ENCODE results near the gene COPS4.
"Not testable (repeated sequence)": the region's sequence is repeated elsewhere in the genome, so short reads cannot be mapped to it uniquely, and the experiment has no call there.

Gene COPS4

DNA sequence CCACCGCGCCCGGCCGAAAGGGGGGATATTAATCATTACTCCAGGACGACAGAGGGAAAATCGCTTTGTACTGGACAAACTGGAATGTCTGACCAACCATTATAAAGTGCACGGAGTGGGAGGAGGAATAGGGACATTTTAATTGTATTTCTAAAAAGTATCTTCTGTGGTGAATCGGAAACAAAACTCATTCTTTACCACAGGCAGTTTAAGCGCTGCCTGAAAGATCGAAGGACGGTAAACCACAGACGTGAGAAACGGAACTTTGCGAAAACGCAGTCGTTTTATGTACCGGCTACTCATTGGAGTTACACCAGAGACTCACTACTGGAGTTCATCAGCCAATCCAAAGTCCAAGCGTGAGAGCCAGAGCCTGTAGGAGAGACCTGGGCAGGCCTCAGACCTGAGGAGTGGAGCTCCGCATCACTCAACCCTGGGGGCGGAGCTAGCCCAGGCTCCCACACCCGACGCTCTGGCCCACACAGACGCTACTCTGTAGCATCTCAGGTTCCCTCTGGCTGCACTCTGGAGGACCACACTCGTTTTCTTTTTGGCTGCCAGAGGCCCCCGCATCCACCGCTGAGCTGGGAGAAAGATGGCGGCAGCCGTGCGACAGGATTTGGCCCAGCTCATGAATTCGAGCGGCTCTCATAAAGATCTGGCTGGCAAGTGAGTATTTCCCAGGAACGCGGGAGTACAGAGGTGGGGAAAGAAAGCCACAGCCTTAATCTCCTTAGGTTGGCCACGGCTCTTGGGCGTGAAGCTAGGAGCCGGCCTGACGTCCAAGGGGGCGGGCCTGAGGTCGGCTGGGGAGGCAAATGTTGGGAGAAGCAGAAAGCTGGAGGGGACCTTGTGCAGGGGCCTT is at the start of gene COPS4:
Gene COPS4, plus strand, starts transcription at position 554 of the 865 bp plus-strand sequence. Its CDS starts 42 bp downstream, at position 596.
- DNase-seq = peak; percentile 99

DNA sequence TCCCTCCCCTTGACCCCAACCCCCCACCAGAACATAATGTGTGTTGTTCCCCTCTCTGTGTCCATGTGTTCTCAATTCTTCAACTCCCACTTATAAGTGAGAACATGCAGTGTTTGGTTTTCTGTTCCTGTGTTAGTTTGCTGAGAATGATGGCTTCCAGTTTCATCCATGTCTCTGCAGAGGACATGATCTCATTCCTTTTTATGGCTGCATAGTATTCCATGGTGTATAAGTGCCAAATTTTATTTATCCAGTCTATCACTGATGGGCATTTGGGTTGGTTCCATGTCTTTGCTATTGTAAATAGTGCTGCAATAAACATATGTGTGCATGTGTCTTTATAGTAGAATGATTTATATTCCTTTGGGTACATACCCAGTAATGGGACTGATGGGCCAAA is 47.5 kb upstream of the COPS4 start:
- DNase-seq = not testable (repeated sequence)

DNA sequence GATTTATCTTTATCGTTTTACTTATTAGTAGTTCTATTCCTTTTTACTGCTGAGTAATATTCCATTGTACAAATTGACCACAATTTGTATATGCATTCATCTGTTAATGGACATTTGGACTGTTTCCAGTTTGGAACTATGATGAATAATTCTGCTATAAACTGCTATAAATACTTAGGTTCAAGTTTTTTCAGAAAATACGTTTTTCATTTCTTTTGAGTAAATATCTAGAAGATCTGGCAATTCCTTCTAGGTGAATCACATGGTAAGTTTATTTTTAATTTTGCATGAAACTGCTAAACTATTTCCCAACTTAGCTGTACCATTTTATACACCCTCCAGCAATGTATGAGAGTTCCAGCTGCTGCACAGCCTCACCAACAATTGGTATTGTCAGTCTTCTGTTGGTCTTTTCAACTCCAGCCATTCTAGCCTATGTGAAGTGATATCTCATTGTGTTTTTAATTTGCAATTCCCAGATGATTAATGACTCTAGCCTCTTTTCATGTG is 46.6 kb upstream of the COPS4 start:
- no peak for DNase-seq

DNA sequence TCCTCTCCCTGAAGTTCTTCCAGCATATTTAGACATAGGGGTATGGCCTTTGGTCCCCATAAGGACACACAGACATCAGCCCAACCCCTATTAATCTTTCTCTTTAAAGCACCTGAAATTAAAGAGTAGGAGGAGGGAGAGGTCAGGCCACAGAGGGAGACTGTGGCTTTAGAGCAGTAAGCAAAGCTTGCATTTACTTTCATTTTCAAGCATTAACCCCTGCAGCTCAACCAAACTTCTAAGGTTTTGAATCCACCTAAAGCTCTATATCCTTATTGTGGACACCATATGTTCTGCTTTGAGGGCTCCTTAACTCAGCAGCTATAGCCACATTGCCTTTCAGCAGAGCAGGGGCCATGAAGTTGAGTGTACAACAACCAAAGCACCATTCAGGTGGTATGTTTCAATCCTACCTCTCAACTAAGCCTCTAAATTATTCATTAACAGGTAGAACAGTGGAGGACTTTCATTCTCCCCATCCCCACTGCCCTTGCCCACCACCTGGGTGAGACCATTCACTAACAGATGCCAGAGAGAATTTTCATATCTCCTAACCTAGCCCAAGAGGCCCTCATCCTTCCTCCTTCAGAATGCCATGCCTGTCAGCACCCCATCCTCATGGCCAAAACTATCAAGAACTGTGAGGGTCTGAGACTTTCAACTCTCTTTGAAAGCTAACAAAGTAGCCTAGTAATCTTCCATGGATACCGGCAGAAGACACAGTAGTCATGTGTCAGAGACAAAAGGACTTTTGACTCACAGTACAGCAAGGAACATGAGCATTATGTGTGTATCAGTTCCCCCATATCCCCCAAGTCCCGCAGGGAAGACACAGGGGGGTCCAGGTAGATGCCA is 45.2 kb upstream of the COPS4 start:
- no peak for DNase-seq

DNA sequence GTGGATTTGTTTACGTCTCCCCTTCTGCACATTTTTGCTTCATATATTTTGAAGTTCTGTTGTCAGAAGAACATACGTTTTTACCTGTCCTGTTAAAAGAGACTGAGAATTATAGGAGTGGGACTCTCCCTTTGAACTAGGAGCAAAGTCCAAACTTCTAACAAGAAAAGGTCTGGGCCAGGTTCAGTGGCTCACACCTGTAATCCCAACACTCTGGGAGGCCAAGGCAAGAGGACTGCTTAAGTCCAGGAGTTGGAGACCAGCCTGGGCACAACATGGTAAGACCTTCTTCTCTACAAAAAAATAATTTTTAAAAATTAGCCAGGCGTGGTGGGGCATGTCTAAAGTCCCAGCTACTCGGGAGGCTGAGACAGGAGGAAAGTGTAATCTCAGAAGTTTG is 40.1 kb upstream of the COPS4 start:
- DNase-seq = no peak

DNA sequence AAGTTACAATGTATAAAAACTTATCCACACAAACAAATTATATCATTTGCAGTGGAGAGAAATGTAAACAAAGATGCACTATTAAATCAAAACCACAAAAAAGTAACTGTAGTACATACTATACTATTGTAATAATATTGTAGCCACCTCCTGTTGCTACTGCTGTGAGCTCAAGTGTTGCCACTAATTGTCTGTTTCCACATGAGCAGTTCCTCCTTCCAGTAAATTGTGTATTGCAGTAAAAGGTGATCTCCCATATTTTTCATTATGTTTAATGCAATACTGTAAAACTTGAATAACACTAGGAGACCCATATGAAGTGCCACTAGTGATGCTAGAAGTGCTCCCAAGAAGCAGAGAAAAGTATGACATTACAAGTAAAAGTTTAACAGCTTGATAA is 36.1 kb upstream of the COPS4 start:
- DNase-seq = no peak

DNA sequence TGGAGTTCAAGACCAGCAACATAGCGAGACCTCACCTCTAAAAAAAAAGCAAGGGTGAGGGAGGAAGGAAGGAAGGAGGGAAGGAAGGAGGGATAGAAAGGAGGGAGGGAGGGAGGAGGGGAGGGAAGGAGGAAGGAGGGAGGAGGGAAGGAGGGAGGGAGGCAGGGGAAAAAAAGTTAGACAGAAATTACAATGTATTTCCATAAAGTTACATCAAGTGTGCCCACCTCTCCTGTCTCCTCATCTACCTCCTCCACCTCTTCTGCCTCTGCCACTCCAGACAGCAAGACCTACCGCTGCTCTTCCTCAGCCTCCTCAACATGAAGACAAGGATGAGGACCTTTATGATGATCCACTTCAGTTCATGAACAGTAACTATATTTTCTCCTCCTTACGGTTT is 32.7 kb upstream of the COPS4 start:
- DNase-seq = no peak

DNA sequence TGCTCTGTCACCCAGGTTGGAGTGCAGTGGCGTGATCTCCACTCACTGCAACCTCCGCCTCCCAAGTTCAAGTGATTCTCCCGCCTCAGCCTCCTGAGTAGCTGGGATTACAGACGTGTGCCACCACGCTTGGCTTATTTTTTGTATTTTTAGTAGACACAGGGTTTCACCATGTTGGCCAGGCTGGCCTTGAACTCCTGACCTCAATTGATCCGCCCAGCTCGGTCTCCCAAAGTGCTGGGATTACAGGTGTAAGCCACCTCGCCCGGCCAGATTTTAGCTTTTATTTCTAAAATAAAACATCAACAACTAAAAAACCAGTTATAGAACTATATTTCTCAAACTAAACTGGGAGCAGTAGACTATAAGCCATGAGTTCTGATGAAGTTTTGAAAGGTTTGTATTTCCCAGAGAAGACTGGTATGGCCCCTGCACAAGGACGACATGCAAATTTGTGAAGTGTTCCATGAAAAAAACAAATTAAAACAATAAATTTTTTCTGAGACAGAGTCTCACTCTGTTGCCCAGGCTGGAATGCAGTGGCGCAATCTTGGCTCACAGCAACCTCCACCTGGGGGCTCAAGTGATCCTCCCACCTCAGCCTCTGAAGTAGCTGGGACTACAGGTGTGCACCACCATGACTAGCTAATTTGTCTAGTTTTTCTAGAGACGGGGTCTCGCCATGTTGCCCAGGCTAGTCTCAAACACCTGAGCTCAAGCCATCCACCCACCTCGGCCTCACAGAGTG is 31.8 kb upstream of the COPS4 start:
- DNase-seq = not testable (repeated sequence)

DNA sequence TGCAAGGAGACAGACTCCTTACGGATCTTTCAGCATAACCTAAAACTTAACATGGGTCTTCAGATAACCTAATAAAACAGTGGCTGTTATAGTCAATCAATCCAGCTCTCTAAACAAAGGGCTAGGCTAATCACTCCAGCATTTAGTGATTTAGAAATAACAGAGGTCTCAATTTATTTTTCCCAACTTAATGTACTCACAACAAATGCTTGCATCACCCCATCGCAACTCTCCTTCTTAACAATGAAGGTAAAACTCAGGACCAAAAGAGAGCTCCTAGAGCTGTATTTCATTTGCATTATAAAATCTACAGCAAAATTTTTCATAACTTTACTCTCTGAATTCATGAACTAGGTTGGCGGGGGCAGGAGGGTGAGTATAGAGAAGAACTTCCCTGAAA is 25.5 kb upstream of the COPS4 start:
- no peak for DNase-seq

DNA sequence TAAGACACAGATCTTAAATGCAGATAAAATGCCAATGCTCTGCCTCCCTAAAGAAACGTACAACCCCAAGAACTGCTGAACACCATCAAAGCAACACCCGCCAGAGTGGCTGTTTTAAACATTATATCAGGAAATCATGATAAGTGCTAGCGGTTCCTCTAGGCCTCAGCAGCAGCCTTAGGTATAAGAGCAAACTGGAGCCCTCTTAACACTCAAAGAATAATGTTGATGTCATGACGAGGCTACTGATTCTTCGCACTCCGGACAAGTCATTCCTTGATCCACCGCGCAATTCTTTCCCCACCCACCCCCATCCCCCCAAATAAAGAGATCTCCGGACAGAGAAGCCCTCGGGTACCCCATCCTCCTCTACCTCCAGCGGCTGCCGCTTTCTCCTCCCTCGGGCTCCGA is 24.9 kb upstream of the COPS4 start:
- DNase-seq = peak; percentile 39

DNA sequence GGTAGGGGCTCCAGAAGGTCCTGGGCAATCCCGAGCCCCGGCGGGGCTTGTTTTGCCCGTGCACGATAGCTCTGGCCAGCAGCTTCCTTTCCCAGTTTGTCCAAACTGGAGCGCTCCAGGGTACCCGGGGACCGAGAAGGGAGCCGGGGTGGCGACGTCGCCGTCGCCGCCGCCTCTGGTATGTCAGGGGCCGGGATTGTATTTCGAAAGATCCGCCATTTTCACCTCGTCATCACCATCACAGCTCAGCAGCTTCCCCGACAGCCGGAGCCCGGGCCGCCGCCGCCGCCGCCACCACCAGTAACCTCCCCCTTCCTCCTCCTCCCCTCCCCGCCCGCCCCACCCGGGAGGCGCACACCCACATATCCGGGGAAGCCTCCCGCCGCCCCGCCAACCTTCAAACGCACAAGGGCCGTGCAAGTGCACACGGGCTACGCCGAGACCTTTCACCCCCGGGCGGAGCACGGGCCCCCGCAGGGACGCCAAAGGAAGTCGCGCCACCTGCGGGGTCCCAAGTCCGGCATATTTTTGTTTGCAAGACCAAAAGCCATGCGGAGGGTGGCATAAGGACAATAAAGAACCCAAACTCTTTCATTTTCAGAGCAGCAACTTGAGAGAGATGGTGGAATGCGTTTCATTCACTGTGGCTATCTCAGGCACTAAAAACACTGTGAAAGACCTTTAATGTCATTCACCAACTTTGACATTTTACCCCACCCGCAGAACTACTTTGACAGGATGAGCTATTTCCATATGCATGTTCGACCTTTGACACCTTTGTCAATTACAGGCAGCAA is 24.3 kb upstream of the COPS4 start, which contains the start of gene LIN54:
Gene LIN54, minus strand, starts transcription at position 302 of the 797 bp plus-strand sequence. CDS start 25,979 bp downstream, outside the sequence.
- DNase-seq = peak; percentile 53

DNA sequence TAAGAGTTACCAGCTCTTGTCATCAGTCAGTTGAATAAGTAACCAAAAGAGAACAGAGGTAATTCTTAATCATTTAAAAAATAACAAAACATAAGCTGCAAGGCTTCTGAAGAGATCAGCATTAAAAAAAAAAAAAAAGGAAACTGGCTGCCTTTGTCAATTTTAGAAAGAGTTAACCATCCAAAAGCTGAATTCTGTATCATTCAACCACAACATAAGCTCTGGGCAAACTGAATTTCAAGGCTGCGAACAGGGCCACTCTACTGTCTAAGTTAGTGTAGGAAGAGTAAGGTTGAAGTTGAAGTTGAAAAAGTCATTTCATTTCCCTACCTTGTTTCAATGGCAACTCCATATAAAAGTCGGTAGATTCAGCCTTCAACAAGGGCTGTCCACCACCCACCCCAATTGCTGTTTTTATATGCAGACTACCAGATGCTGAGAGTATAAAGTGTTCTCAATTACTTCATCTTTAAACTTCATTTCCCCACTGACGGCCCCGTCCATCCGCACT is 23.2 kb upstream of the COPS4 start:
- DNase-seq = peak; percentile 40

DNA sequence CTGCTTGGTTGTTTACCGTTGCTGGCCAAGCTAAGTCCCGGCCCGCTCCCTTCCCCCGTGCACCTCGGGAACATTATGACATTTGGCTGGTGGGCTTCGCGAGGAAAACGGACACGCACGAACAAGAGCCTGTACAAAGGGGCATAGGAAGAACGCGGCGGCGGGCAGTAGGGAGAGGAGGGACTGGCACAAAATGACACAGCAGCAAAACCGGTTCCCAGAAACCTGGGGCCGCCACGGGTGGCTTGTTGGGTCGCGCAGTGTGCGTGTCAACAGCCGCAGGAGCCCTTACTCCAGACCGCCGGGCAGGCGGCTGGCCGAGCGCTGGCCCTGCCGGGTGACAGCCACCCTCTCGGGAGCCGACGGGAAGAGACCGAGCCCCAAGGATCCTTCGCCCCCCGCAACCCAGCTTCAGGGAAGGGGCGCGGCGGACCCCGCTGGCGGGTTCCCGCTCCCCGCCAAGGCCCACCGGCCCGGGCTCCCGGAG is 22.7 kb upstream of the COPS4 start:
- DNase-seq = peak; percentile 49

DNA sequence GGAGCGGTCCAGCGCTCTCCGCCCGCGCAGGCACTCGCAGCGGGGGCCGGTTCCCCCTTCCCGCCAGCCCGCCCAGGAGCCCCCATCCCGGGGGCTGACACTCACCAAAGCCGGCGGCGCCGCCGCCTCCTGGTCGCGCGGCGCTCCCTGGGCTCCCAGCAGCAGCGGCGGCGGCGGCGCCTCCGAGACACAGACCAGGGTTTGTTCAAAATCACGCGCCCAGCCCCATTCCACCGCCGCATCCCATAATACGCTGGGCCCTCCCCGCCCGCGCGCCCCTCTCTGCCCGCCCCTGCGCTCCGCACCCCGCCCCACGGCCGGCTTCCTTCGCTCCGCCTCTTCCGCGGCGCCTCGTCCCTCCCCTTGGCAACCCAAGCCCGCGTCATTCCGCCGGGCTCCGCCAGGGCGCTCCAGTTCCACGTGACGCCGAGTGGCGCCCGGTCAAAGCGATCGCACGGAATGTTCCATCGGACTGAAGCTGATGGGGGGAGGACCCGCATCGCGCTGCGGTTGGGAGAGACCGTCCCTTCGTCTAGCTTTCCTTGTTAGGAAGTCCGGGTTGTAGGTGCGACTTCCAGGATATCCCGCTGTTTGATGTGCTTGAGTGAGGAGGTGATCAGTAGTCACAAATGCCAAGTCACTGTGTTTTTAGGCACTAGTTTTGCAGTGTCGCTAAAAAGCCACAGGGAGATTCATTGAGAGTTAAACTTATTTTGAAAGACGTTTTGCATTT is 22.1 kb upstream of the COPS4 start:
- DNase-seq = peak; percentile 99

DNA sequence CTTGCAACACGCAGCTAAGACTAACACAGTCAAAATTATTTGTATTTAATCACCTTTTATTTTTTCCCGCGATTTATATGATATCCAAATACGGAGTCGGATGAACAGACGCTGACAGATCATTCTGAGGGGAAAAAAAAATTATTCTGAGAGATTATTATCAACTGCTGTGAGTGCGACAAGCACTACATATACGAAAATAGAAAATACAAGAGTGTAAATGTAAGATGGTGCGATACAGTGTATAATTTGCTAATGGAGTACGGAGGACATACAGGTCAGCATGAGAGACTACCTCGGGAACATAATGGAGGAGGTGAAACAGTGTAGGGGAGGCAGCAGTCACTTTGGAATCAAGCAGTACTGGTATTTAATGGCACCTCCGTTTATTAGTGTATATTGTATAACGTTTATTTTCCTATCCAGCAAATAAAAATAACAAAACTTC is 21.5 kb upstream of the COPS4 start:
- DNase-seq = peak; percentile 42

DNA sequence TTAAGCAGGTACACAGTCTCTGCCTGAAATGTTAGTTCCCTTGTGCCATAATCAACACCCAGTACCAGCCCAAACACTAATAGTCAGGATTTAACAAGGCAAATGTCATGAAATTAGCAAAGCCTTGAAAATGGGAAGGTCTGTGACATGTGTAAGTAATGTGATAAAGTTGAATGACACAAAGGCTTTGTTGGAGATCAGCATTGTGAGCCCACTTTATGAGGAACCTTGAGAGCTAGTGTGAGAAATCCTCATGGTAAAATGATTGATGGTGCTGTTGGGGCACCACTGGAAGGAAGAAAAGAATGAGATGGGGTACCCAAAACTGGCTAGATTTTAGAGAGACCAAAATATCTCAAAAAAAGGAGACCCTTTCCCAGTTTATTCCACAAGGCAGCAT is 21.1 kb upstream of the COPS4 start:
- no peak for DNase-seq

DNA sequence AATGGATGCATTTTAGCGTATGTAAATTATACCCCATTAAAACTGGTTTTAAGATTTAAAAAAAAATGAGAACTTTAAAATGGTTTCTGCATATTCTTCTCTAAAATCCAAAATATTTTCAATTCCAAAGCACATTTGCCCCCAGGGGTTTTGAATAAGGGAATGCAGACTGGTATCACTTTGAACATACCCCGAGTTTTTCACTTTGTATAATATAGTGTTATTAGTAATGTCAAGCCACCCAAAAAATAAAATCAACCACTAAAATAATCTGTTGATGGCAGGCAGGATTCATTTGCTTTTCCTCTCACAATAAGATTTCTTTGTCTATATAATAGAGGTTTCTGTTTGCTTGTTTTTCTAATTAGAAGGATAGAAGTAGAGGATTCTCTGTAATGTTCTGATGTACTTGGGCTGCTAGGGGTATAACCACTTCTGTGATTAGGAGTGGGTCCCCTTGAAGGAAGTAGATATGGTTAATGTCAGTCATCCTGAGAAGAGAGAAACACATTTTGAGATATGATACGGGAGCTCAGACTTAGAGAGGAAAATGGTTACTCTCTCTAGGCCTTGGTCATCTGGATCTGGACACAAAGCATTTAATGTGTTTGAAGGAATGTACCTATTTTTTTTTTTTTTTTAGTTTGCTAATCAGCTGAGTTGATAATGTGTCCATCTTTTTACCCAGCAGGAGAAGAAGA is 15.0 kb upstream of the COPS4 start:
- no peak for DNase-seq

DNA sequence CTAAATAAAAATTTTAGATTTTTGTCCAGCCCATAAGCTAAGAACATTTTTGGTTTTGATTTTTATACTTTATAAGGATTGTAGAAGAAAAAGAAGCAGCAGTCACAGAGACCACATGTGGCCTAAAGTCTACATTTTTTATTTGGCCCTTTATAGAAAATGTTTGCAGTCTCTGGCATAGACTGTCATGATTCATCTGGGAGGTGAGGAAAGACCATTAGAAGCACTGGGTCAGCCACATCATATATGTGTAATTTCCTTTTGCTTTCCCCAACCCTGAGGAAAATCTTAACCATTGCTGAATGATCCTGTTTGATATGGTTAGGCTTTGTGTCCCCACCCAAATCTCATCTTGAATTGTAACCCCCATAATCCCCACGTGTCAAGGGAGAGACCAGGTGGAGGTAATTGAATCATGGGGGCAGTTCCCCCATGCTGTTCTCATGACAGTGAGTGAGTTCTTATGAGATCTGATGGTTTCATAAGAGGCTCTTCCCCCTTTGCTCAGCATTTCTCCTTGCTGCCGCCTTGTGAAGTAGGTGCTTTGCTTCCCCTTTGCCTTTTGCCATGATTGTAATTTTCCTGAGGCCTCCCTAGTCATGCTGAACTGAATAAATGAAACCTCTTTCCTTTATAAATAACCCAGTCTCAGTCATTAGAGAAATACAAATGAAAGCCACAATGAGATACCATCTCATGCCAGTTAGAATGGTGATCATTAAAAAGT is 12.1 kb upstream of the COPS4 start:
- DNase-seq = no peak

DNA sequence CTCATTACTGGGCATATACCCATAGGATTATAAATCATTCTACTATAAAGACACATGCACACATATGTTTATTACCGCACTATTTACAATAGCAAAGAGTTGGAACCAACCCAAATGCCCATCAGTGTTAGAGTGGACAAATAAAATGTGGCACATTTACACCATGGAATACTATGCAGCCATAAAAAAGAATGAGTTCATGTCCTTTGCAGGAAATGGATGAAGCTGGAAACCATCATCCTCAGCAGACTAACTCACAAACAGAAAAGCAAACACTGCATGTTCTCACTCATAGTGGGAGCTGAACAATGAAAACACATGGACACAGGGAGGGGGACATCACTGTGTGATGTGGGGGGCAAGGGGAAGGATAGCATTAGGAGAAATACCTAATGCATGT is 11.4 kb upstream of the COPS4 start:
- DNase-seq = not testable (repeated sequence)
